ENCODE measurements around the gene RDH13.

DNA sequence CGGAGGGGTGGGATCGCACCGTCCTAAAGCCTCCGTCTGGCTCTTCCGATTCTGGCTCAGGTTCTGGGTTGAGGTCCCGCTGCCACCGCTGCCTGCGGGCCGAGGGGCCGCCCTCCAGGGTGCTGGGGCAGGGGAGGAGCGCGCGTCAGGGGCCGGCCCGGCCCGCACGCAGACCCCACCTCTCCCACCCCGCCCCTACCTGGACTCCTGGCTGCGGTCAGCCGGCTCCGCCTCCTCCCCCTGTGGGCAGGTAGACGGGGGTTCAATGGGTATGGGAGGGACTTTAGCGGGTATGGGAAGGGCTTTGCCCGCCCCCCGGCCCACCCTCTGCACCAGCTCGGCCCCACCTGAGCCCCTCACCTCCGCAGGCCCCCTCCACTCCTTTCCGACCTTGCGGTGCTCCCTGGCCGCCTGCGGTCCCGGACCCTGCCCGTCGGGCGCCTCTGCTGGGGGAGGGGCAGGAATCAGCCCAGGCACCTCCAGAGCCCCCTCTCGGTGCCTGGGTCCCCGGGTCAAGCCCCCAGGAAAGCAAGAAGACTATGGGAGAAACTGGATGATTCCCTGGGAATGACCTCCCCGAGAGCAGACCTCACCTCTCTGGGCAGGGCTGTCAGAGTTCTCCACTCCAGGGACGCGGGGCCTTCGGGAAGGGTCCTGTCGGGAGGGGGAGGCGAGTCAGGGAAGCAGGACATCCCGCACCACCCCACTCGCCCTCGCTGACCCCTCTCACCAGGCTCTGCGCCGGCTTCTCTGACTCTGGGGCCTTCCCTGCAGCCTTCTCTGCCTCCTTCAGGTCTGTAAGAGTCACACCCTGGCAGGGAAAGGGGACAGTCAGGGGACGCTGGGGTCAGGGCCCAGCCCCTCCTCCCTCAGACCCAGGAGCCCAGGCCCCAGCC is 29.7 kb upstream of the RDH13 start:
- TF ChIP-seq POLR2AphosphoS5 (IDR thresholded peaks at IDR 0.05) (no peak), POLR2A (IDR thresholded peaks at IDR 0.05) (no peak), EP300 (IDR thresholded peaks at IDR 0.05) (no peak)
